GM23338 (cell line): ENCODE data around the gene SRCIN1.

Experiments
- CREB1 ChIP-seq: fragments of 250-450 bp; sonication (Bioruptor Pico); IDR thresholded peaks from 2 replicates; pipeline ENCODE4 v1.5.0; 2020; ENCODE audit warnings: low read depth, mild to moderate bottlenecking, moderate library complexity
- CTCF ChIP-seq, 2 experiments: fragments of 200-600 bp in 1 of 2; sonication (generic) in 1 of 2; conservative IDR thresholded peaks; 2 replicates each; pipeline versions ENCODE4 v1.5.1 to v1.6.1; 2016 to 2017; ENCODE audit warnings: antibody characterized with exemption in 2 of 2, low read depth in 2 of 2, mild to moderate bottlenecking in 2 of 2, moderate library complexity in 1 of 2
- ETS1 ChIP-seq: IDR thresholded peaks from 2 replicates; pipeline ENCODE4 v1.6.1; 2016; ENCODE audit warnings: antibody characterized with exemption
- EZH2 ChIP-seq: fragments of 200-600 bp; sonication (generic); IDR thresholded peaks from one replicate; pipeline ENCODE4 v1.8.0; 2017; ENCODE audit warnings: antibody characterized with exemption, mild to moderate bottlenecking, low read depth; ENCODE audit not compliant: unreplicated experiment
- EZH2phosphoT487 ChIP-seq: fragments of 200-600 bp; sonication (generic); IDR thresholded peaks from one replicate; pipeline ENCODE4 v1.8.1; 2018; ENCODE audit warnings: antibody characterized with exemption; ENCODE audit not compliant: unreplicated experiment
- POLR2AphosphoS5 ChIP-seq: IDR thresholded peaks from 2 replicates; pipeline ENCODE4 v1.6.1; 2016; ENCODE audit warnings: antibody characterized with exemption, low read depth
- ZNF331 ChIP-seq: fragments of 250-450 bp; sonication (Bioruptor Pico); IDR thresholded peaks from 2 replicates; pipeline ENCODE4 v1.5.0; 2020; ENCODE audit warnings: low read depth, mild to moderate bottlenecking, moderate library complexity

GRCh38 chr17:38586788-38587187 lies 19.0 kb downstream of the SRCIN1 start:
- TF ChIP-seq POLR2AphosphoS5 (no peak), CTCF (conservative IDR thresholded peaks at IDR 0.05; ENCODE audit: low read depth in 2 of 2) (no peak), CREB1 (CRISPR knock-in tag) (no peak), ZNF331 (CRISPR knock-in tag) (no peak), ETS1 (no peak), EZH2phosphoT487 (no peak), EZH2 (no peak)
